IMR-90 (cell line): ENCODE data around the gene ARHGAP15. TPM values are rescaled to one million over a fixed set of nuclear protein-coding genes. Genes with fewer than 3 reads are reported as not detected.

ENCODE experiments used
- ATAC-seq: fragments of 200-7000 bp; cut with Tn5 transposase; 2 replicates; pipeline ENCODE4 v1.9.1; 2020; ENCODE audit warnings: low read depth, mild to moderate bottlenecking, moderate library complexity
- BruUV-seq: library from RNA; stranded (reverse); fragments of 400-500 nt; replicated peaks from 2 replicates; lab custom pipeline; 2021; lab: Mats Ljungman, UMichigan
- CTCF ChIA-PET: fragments of 300-600 bp; formaldehyde crosslinking; extraction: SDS; loops from one replicate; lab custom pipeline; 2021; ENCODE audit warnings: antibody characterized with exemption; lab: Yijun Ruan, JAX
- POLR2A ChIA-PET: fragments of 300-600 bp; sonication (Branson Sonifier 250); formaldehyde crosslinking; loops from one replicate; lab custom pipeline; 2022; ENCODE audit warnings: antibody characterized with exemption; ENCODE audit not compliant: unreplicated experiment; lab: Charles Lee
- DNase-seq: peaks from one replicate; pipeline ENCODE4 v3.0.0; 2013
- H2AFZ ChIP-seq: replicated peaks from 2 replicates; pipeline ENCODE3; 2013; ENCODE audit warnings: low read length, mild to moderate bottlenecking; ENCODE audit not compliant: poor library complexity
- H2AK5ac ChIP-seq: 2 replicates; pipeline ENCODE4 v1.6.1; 2013; ENCODE audit warnings: low read depth, low read length, inconsistent platforms
- H2AK9ac ChIP-seq: replicated peaks from 2 replicates; pipeline ENCODE3; 2013; ENCODE audit warnings: mild to moderate bottlenecking, low read depth, low read length, moderate library complexity; ENCODE audit not compliant: poor library complexity
- H2BK120ac ChIP-seq: 2 replicates; pipeline ENCODE4 v1.6.1; 2013; ENCODE audit warnings: low read depth, low read length, inconsistent platforms
- H2BK15ac ChIP-seq: 3 replicates; pipeline ENCODE4 v1.6.1; 2013; ENCODE audit warnings: low read depth, low read length, inconsistent platforms
- H2BK20ac ChIP-seq: 2 replicates; pipeline ENCODE4 v1.6.1; 2013; ENCODE audit warnings: low read depth, mild to moderate bottlenecking, inconsistent platforms, low read length, moderate library complexity
- H2BK5ac ChIP-seq: 2 replicates; pipeline ENCODE4 v1.6.1; 2013; ENCODE audit warnings: mild to moderate bottlenecking, low read depth, low read length, inconsistent platforms; ENCODE audit not compliant: poor library complexity, severe bottlenecking
- H3K14ac ChIP-seq: replicated peaks from 2 replicates; pipeline ENCODE4 v1.6.1; 2013; ENCODE audit warnings: low read depth, low read length, inconsistent platforms
- H3K18ac ChIP-seq: 2 replicates; pipeline ENCODE4 v1.6.1; 2013; ENCODE audit warnings: low read depth, low read length, control low read depth
- H3K23ac ChIP-seq: 2 replicates; pipeline ENCODE4 v1.6.1; 2013; ENCODE audit warnings: low read depth, low read length, inconsistent platforms
- H3K27ac ChIP-seq: 2 replicates; pipeline ENCODE4 v1.5.1; 2013; ENCODE audit warnings: mild to moderate bottlenecking, control low read depth, low read length; ENCODE audit not compliant: insufficient read depth
- H3K27me3 ChIP-seq: 2 replicates; pipeline ENCODE4 v1.6.1; 2013; ENCODE audit warnings: low read length; ENCODE audit not compliant: control insufficient read depth, insufficient read depth
- H3K36me3 ChIP-seq: 2 replicates; pipeline ENCODE4 v1.6.1; 2013; ENCODE audit warnings: low read length, mixed read lengths; ENCODE audit not compliant: control insufficient read depth, insufficient read depth
- H3K4ac ChIP-seq: 2 replicates; pipeline ENCODE4 v1.6.1; 2013; ENCODE audit warnings: low read depth, low read length, inconsistent platforms
- H3K4me1 ChIP-seq: 2 replicates; pipeline ENCODE4 v1.6.1; 2013; ENCODE audit warnings: low read length, mixed read lengths; ENCODE audit not compliant: control insufficient read depth, insufficient read depth
- H3K4me2 ChIP-seq: 2 replicates; pipeline ENCODE4 v1.6.1; 2013; ENCODE audit warnings: low read depth, mild to moderate bottlenecking, control low read depth, low read length, moderate library complexity
- H3K4me3 ChIP-seq: 2 replicates; pipeline ENCODE4 v1.5.1; 2013; ENCODE audit warnings: low read depth, mild to moderate bottlenecking, control low read depth, low read length, moderate library complexity; ENCODE audit not compliant: insufficient read depth
- H3K56ac ChIP-seq: 2 replicates; pipeline ENCODE4 v1.6.1; 2013; ENCODE audit warnings: low read length, inconsistent platforms; ENCODE audit not compliant: insufficient read depth; ENCODE audit errors: extremely low read depth
- H3K79me1 ChIP-seq, 2 experiments: 2 replicates each; pipeline ENCODE4 v1.6.1; 2013; ENCODE audit warnings: low read length in 2 of 2, inconsistent platforms in 1 of 2, low read depth in 1 of 2
- H3K9ac ChIP-seq: 2 replicates; pipeline ENCODE4 v1.6.1; 2013; ENCODE audit warnings: low read depth, low read length, control low read depth
- H3K9me1 ChIP-seq: 2 replicates; pipeline ENCODE4 v1.6.1; 2013; ENCODE audit warnings: low read length, inconsistent platforms; ENCODE audit not compliant: insufficient read depth
- H3K9me3 ChIP-seq: 2 replicates; pipeline ENCODE4 v1.6.1; 2013; ENCODE audit warnings: low read length; ENCODE audit not compliant: control insufficient read depth, insufficient read depth
- H4K20me1 ChIP-seq: 2 replicates; pipeline ENCODE4 v1.6.1; 2013; ENCODE audit warnings: low read length, inconsistent platforms; ENCODE audit not compliant: insufficient read depth
- H4K5ac ChIP-seq: 2 replicates; pipeline ENCODE4 v1.6.1; 2013; ENCODE audit warnings: mild to moderate bottlenecking, low read depth, low read length, control low read depth
- H4K8ac ChIP-seq, 2 experiments: 2 replicates each; pipeline ENCODE4 v1.6.1; 2013; ENCODE audit warnings: low read depth in 2 of 2, low read length in 2 of 2, control low read depth in 1 of 2, inconsistent platforms in 1 of 2
- H4K91ac ChIP-seq: 2 replicates; pipeline ENCODE4 v1.6.1; 2013; ENCODE audit warnings: low read depth, low read length, inconsistent platforms; ENCODE audit not compliant: insufficient read depth
- BHLHE40 ChIP-seq: fragments of 150-350 bp; IDR thresholded peaks from 2 replicates; pipeline ENCODE4 v1.6.1; 2016; ENCODE audit warnings: mild to moderate bottlenecking, low read depth, low read length
- RCOR1 ChIP-seq: IDR thresholded peaks from 2 replicates; pipeline ENCODE4 v1.6.1; 2012; ENCODE audit warnings: mild to moderate bottlenecking, low read length, improper control_type of control experiment; ENCODE audit not compliant: insufficient replicate concordance
- dilution Hi-C: fragments of 300-500 bp; cut with HindIII; formaldehyde crosslinking; loops from one replicate; pipeline ENCODE4 v1.14.3; 2018; ENCODE audit warnings: low sequenced_read_pairs; ENCODE audit not compliant: unreplicated experiment
- in situ Hi-C: fragments of 300-500 bp; cut with MboI; formaldehyde crosslinking; loops from 3 replicates; pipeline ENCODE4 v1.14.3; 2019; ENCODE audit warnings: low sequenced_read_pairs, inconsistent platforms, mixed read lengths
- intact Hi-C: fragments of 100-400 bp; cut with micrococcal nuclease; formaldehyde crosslinking; loops from 2 replicates; pipeline ENCODE4 v1.10.0; 2022
- polyA plus RNA-seq, 3 experiments: library from polyadenylated mRNA; depleted of rRNA; stranded (reverse); fragments of >200 nt; gene quantifications; 2 replicates each; pipeline ENCODE4 v1.2.3, GENCODE V29; 2012; ENCODE audit warnings: low replicate concordance in 1 of 3
- total RNA-seq: library from RNA; depleted of rRNA; stranded (reverse); fragments of >200 nt; gene quantifications from 2 replicates; pipeline ENCODE4 v1.2.3, GENCODE V29; 2012
- TF ChIP-seq, protein P1 (sequence below): conservative IDR thresholded peaks from 2 replicates; pipeline ENCODE4 v1.5.1; 2012; ENCODE audit warnings: mild to moderate bottlenecking, low read depth, low read length, improper control_type of control experiment
- TF ChIP-seq, protein P2 (sequence below): fragments of 150-350 bp; IDR thresholded peaks from 2 replicates; pipeline ENCODE4 v1.6.1; 2017; ENCODE audit warnings: mild to moderate bottlenecking, antibody characterized with exemption, low read length, low read depth

The ARHGAP15 gene
- total and polyA plus RNA-seq, 2 of the 4 experiments (the other 2 are of a cell fraction), result not detected

DNA sequence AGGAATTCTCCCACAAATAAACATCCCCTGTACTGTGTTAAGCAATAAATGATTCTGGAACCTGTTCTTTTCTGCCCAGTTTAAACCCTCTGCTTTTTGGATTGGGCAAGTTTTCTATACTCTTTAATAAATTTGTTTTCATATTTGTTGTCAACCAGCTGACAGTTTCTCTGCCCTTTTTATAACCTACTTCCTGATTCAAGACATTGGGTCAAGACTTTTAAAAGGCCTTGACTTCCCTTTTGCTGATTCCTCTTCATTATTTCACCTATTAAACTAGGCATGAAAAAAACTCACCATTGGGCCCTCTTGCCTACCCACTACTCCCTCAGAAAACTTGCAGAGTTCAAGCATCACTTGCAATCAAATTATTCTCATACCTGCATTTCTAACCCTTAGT is 459.5 kb downstream of the ARHGAP15 start:
- Histone ChIP-seq H4K8ac (no peak overlapping the region), H4K91ac (no peak overlapping the region), H3K9me3 (no peaks in the 10 kb centered on the region), H4K20me1 (no peaks in the 10 kb centered on the region), H2AFZ (no peak overlapping the region), H2BK15ac (no peak overlapping the region), H3K9me1 (no peaks in the 10 kb centered on the region), H3K14ac (no peak overlapping the region), H3K4ac (no peak overlapping the region), H2AK9ac (no peak overlapping the region), H3K4me1 (no peaks in the 10 kb centered on the region), H3K23ac (no peak overlapping the region), H3K18ac (no peak overlapping the region), H2BK120ac (no peak overlapping the region), H2BK20ac (no peak overlapping the region), H3K36me3 (no peaks in the 10 kb centered on the region), H3K4me2 (no peak overlapping the region), H3K9ac (no peak overlapping the region), H2AK5ac (no peak overlapping the region), H3K27ac (no peak overlapping the region), H3K27me3 (no peaks in the 10 kb centered on the region), H4K5ac (no peak overlapping the region), H3K56ac (no peak overlapping the region), H3K79me1 (no peaks in the 10 kb centered on the region), H2BK5ac (no peak overlapping the region), H3K4me3 (no peak overlapping the region)
- CTCF ChIA-PET, result interaction anchor here (0.6 kb wide), 1 partner anchor 252 kb away, joined by 3 read pairs; no protein-coding TSS in a partner anchor
- POLR2A ChIA-PET, result no interaction called here
- no peak for DNase-seq
- intact Hi-C loops (loop anchor here (10.0 kb wide), 1 partner anchor 346 kb away; no protein-coding TSS in a partner anchor), in situ Hi-C loops (no loop called here), dilution Hi-C loops (no loop called here)
- TF ChIP-seq RCOR1 (no peak), BHLHE40 (no peak)
- TF ChIP-seq, protein P1, sequence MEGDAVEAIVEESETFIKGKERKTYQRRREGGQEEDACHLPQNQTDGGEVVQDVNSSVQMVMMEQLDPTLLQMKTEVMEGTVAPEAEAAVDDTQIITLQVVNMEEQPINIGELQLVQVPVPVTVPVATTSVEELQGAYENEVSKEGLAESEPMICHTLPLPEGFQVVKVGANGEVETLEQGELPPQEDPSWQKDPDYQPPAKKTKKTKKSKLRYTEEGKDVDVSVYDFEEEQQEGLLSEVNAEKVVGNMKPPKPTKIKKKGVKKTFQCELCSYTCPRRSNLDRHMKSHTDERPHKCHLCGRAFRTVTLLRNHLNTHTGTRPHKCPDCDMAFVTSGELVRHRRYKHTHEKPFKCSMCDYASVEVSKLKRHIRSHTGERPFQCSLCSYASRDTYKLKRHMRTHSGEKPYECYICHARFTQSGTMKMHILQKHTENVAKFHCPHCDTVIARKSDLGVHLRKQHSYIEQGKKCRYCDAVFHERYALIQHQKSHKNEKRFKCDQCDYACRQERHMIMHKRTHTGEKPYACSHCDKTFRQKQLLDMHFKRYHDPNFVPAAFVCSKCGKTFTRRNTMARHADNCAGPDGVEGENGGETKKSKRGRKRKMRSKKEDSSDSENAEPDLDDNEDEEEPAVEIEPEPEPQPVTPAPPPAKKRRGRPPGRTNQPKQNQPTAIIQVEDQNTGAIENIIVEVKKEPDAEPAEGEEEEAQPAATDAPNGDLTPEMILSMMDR, result no peak
- TF ChIP-seq, protein P2, sequence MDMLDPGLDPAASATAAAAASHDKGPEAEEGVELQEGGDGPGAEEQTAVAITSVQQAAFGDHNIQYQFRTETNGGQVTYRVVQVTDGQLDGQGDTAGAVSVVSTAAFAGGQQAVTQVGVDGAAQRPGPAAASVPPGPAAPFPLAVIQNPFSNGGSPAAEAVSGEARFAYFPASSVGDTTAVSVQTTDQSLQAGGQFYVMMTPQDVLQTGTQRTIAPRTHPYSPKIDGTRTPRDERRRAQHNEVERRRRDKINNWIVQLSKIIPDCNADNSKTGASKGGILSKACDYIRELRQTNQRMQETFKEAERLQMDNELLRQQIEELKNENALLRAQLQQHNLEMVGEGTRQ, result no peak
- no peak for ATAC-seq
- no TSS peak for BruUV-seq
